SK-N-SH (cell line): Measurements from ENCODE around the gene CATSPERZ.

Experiments used
- CTCF ChIP-seq: fragments of 200-600 bp; sonication (generic); IDR thresholded peaks from 2 replicates; pipeline ENCODE4 v1.6.1; 2017; ENCODE audit warnings: antibody characterized with exemption, mild to moderate bottlenecking, moderate library complexity
- ELF1 ChIP-seq: IDR thresholded peaks from 2 replicates; pipeline ENCODE4 v1.4.0; 2012
- EP300 ChIP-seq, 2 experiments: IDR thresholded peaks; 2 replicates each; pipeline versions ENCODE4 v1.4.0 to v1.6.1; 2012; ENCODE audit warnings: borderline replicate concordance in 1 of 2, low read depth in 1 of 2, low read length in 1 of 2
- FOSL2 ChIP-seq: IDR thresholded peaks from 2 replicates; pipeline ENCODE4 v1.4.0; 2012; ENCODE audit warnings: low read depth, mild to moderate bottlenecking, moderate library complexity, borderline replicate concordance
- JUND ChIP-seq: IDR thresholded peaks from 2 replicates; pipeline ENCODE4 v1.4.0; 2012
- MAX ChIP-seq: IDR thresholded peaks from 2 replicates; pipeline ENCODE4 v1.4.0; 2012; ENCODE audit warnings: low read depth
- NFIC ChIP-seq: IDR thresholded peaks from 2 replicates; pipeline ENCODE4 v1.4.0; 2012; ENCODE audit warnings: borderline replicate concordance
- NRF1 ChIP-seq: IDR thresholded peaks from 2 replicates; pipeline ENCODE4 v1.6.1; 2012; ENCODE audit warnings: low read depth, mild to moderate bottlenecking, low read length
- POLR2AphosphoS5 ChIP-seq: IDR thresholded peaks from 2 replicates; pipeline ENCODE4 v1.6.1; 2012; ENCODE audit warnings: low read depth, low read length
- RAD21 ChIP-seq: IDR thresholded peaks from 2 replicates; pipeline ENCODE4 v1.6.1; 2012; ENCODE audit warnings: mild to moderate bottlenecking, low read length
- REST ChIP-seq: IDR thresholded peaks from 2 replicates; pipeline ENCODE4 v1.6.1; 2012; ENCODE audit warnings: mild to moderate bottlenecking, low read depth, low read length, moderate library complexity
- SIN3A ChIP-seq: IDR thresholded peaks from 2 replicates; pipeline ENCODE4 v1.6.1; 2012; ENCODE audit warnings: low read depth, mild to moderate bottlenecking, low read length, moderate library complexity, borderline replicate concordance
- USF1 ChIP-seq: IDR thresholded peaks from 2 replicates; pipeline ENCODE4 v1.4.0; 2012; ENCODE audit warnings: low read depth, borderline replicate concordance

- TF ChIP-seq NFIC: no peak
- TF ChIP-seq CTCF: no peak
- no peak for TF ChIP-seq NRF1
- no peak for TF ChIP-seq MAX
- no peak for TF ChIP-seq RAD21
- TF ChIP-seq REST: no peak
- no peak for TF ChIP-seq SIN3A
- TF ChIP-seq EP300 (IDR thresholded peaks at IDR 0.05; ENCODE audit: borderline replicate concordance in 1 of 2, low read depth in 1 of 2, low read length in 1 of 2): no peak
- TF ChIP-seq USF1: no peak
- TF ChIP-seq JUND: no peak
- TF ChIP-seq POLR2AphosphoS5: no peak
- no peak for TF ChIP-seq ELF1
- TF ChIP-seq FOSL2: no peak
Measured at GRCh38 chr11:64287676-64288352, 12.3 kb upstream of the CATSPERZ start.
